GM19043 (cell line): ENCODE measurements around the gene FGF2.
A peak's percentile ranks its signal among the peaks of the same experiment; 100 is the strongest.
"Not testable (repeated sequence)": the region's sequence is repeated elsewhere in the genome, so short reads cannot be mapped to it uniquely, and the experiment has no call there.

ENCODE experiments used
- ATAC-seq: cut with Tn5 transposase; IDR thresholded peaks from one replicate; pipeline ENCODE4 v1.9.1; 2021; ENCODE audit warnings: low read depth; ENCODE audit not compliant: unreplicated experiment

Gene FGF2

DNA sequence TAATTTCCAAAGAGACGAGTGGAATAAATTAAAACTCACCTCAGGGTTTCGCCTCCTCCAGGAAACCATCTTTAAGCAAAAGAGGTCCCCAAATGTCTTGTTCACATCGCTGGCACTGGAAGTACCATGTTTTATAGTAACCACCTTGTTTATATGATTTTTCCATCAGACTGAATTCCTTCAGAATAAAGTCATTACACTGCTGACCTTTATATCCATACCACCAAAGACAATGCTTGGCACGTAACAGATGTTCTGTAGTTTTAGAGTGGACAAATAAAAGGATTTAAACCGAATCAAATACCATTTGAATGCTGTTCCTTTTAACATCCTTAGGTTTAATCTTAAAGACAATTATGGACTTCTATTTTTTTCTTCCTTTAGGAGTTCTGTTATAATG, 91.1 kb downstream of the FGF2 start:
- no peak for ATAC-seq

- no peak for ATAC-seq
Measured at GRCh38 chr4:122920473-122920872, 93.8 kb downstream of the FGF2 start.

DNA sequence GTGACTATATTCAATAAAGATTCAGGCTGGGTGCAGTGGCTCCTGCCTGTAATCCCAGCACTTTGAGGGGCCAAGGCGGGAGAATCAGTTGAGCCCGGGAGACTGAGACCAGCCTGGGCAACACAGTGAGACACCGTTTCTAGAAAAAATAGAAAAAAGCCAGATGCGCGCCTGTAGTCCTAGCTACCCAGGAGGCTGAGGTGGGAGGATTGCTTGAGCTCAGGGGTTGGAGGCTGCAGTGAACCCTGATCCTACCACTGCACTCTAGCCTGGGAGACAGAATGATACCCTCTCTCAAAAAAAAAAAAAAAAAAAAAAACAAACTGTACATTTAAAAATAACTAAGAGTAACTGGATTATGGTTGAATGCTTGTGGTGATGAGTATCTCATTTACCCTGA, 94.7 kb downstream of the FGF2 start:
- ATAC-seq: no peak

GRCh38 chr4:122921971-122922876, 95.6 kb downstream of the FGF2 start, which contains the start of gene NUDT6:
Gene NUDT6 (minus strand): TSS chr4:122922597. CDS start chr4:122922572, 25 bp downstream.
- peak; percentile 67 for ATAC-seq

- peak; percentile 94 for ATAC-seq
Measured at GRCh38 chr4:122922877-122923511, 96.4 kb downstream of the FGF2 start.

DNA sequence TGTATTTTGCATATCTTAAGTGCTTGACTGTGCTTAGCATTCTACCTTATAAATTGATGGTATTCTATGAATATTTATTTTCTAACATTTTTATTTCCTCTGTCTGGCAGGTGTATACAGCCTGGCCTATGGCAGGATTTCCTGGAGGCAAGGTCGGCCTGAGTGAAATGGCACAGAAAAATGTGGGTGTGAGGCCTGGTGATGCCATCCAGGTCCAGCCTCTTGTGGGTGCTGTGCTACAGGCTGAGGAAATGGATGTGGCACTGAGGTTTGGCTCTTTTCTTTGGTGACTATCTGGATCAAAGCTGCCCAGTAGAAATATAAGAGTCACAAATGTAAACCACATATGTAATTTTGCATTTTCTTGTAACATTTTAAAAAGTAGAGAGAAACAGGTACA, 102.3 kb downstream of the FGF2 start:
- ATAC-seq: no peak

GRCh38 chr4:122930862-122931261, 104.2 kb downstream of the FGF2 start:
- no peak for ATAC-seq

- no peak for ATAC-seq
Measured at GRCh38 chr4:122932763-122933162, 106.1 kb downstream of the FGF2 start.

DNA sequence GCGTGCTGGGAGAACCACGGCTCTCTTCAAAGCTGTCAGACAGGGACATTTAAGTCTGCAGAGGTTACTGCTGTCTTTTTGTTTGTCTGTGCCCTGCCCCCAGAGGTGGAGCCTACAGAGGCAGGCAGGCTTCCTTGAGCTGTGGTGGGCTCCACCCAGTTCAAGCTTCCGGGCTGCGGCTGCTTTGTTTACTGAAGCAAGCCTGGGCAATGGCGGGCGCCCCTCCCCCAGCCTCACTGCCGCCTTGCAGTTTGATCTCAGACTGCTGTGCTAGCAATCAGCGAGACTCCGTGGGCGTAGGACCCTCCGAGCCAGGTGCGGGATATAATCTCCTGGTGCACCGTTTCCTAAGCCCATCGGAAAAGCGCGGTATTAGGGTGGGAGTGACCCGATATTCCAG, 118.5 kb downstream of the FGF2 start:
- ATAC-seq: not testable (repeated sequence)

GRCh38 chr4:122946142-122946541, 119.5 kb downstream of the FGF2 start:
- ATAC-seq: no peak
